ENCODE data around the gene PPTC7. TPM values are rescaled to one million over a fixed set of nuclear protein-coding genes. Genes with fewer than 3 reads are reported as not detected.
"Not testable (repeated sequence)": the region's sequence is repeated elsewhere in the genome, so short reads cannot be mapped to it uniquely, and the experiment has no call there.

PPTC7 gene
- total RNA-seq, 2 experiments from 2014 or later = 24.4 to 26.8 TPM

DNA sequence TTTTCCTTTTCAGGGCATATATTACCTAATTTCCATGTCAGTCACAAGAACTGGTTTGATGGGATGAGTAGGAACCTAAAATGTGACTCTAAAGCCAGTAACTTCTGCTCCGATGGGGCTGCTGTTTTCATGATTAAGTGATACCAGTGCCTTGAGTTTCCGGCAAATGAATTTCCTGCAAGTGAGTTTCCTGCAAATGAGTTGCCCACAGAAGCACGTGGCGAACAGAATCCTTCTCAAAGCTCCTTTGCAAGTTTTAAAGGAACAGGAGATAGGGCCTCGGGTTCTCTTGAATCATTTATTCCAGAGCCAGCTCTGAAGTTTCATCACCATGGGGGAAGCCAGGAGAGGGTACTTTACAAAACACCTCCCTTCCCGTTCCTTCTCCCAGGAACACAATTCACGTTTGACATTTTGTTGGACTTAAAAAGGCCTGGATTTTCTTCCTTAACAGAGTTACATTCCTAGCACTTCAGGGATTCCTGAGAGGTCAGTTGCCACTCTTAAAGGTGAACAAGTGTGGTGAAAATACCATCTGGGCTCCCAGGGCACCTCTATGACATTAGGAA is 2.2 kb upstream of the PPTC7 start:
- Mint-ChIP-seq H3K27me3 (ENCODE audit: low read depth) (no peaks in the 10 kb centered on the region), H3K27ac (peak overlapping the region; percentile 90), H3K36me3 (ENCODE audit: low read depth) (peaks cover 17% of the 10 kb centered on the region), H3K4me3 (peak overlapping the region; percentile 68), H3K9me3 (ENCODE audit: insufficient read depth) (no peaks in the 10 kb centered on the region), H3K4me1 (ENCODE audit: low read depth) (peaks cover 45% of the 10 kb centered on the region)
- DNase-seq = peak; percentile 59
- no peak for ATAC-seq
- CTCF ChIA-PET = interaction anchor here (1.2 to 4.4 kb wide), 8 partner anchors 10 to 156 kb away, joined by 3 to 47 read pairs (median 6); partner anchors contain the start of genes ARPC3, FAM216A and GPN3
- POLR2A ChIA-PET = interaction anchor here (0.8 to 2.6 kb wide), 7 partner anchors 9 to 1545 kb away, joined by 3 to 9 read pairs (median 6); partner anchors contain the start of genes ARPC3, FAM216A, GPN3 and RAD9B

DNA sequence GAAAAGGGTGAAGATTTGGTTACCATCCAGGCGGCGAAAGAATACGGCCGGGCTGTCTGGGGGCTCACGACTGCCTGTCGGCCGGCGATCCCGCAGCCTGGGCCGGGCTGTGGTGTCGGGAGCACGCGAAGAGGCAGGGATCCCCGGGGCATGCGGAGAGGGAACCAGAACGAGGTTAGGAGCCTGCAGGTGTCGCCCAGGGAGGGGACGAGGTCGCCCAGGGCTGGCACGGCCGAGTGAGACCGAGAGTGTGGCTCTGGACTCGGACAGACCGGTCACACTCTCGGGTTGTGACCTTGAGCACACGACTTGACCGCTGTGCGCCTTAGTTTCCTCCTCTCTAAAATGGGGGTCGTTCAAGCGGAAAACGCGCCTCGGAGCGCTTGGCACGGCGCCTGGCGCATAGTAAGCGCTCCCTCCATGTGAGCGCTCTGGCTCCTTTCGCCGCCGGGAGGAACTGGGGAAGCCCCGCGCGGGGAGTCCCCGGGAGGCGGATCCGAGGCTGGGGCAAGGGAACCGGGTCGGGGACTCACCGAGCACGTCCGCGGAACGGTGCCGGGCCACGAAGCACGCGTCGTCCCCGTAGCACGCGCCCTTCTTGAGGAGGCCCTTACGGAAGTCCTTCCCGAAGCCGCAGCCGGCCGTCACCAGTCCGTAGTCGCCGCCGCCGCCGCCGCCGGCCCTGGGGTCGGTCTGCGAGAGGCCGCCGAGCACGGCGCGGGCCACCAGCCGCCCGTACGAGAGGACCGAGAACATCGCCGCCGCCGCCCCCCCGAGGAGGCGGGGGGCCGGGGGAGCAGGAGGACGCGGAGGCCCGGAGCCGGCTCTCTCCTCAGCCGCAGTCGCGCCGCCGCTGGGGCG is 612 bp downstream of the PPTC7 start:
- no peaks in the 10 kb centered on the region for H3K27me3 Mint-ChIP-seq (ENCODE audit: low read depth)
- POLR2A ChIA-PET = interaction anchor here (0.9 to 1.8 kb wide), 3 partner anchors 113 to 160 kb away, joined by 4 to 7 read pairs (median 5); partner anchors contain the start of genes ARPC3, FAM216A and PPP1CC

DNA sequence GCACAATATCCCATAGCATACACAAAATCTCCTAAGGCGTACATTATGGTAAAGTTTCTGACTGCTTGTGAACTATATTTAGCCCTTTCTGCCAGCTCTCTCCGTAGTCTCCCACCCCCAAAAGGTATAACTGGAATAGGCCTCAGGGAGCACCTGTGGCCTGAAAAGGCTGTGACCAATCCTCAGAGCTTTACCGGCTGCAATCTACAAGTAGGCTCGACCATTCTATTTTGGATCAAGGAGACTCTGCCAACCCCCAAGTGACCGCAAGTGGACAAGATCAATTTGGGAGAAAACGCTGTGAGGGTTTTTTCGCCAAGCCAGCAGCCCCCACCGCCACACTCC is 1.2 kb downstream of the PPTC7 start:
- peak overlapping the region; percentile 88 for H3K27ac Mint-ChIP-seq
- H3K27me3 Mint-ChIP-seq (ENCODE audit: low read depth) = no peaks in the 10 kb centered on the region
- ATAC-seq (no peak), DNase-seq (no peak)
- H3K9me3 Mint-ChIP-seq (ENCODE audit: insufficient read depth) = no peaks in the 10 kb centered on the region
- peaks cover 76% of the 10 kb centered on the region for H3K4me1 Mint-ChIP-seq (ENCODE audit: low read depth)
- ChIA-PET CTCF (interaction anchor here (0.6 to 4.9 kb wide), 4 partner anchors 19 to 113 kb away, joined by 3 to 32 read pairs (median 6); partner anchors contain the start of gene FAM216A), POLR2A (interaction anchor here (0.9 to 1.8 kb wide), 3 partner anchors 113 to 161 kb away, joined by 4 to 7 read pairs (median 5); partner anchors contain the start of genes ARPC3, FAM216A and PPP1CC)
- peak overlapping the region; percentile 92 for H3K4me3 Mint-ChIP-seq
- peaks cover 33% of the 10 kb centered on the region for H3K36me3 Mint-ChIP-seq (ENCODE audit: low read depth)

More for the DNA sequence above, 612 bp downstream of the PPTC7 start:
- CTCF ChIA-PET = interaction anchor here (1.5 to 4.9 kb wide), 2 partner anchors 19 to 30 kb away, joined by 7 to 32 read pairs; no protein-coding TSS in a partner anchor
- peak; percentile 69 for DNase-seq
- no peaks in the 10 kb centered on the region for H3K9me3 Mint-ChIP-seq (ENCODE audit: insufficient read depth)
- ATAC-seq = peak; percentile 47
- H3K27ac Mint-ChIP-seq = peak overlapping the region; percentile 88
- peaks cover 32% of the 10 kb centered on the region for H3K36me3 Mint-ChIP-seq (ENCODE audit: low read depth)
- H3K4me3 Mint-ChIP-seq = peak overlapping the region; percentile 92
- H3K4me1 Mint-ChIP-seq (ENCODE audit: low read depth) = peaks cover 73% of the 10 kb centered on the region

DNA sequence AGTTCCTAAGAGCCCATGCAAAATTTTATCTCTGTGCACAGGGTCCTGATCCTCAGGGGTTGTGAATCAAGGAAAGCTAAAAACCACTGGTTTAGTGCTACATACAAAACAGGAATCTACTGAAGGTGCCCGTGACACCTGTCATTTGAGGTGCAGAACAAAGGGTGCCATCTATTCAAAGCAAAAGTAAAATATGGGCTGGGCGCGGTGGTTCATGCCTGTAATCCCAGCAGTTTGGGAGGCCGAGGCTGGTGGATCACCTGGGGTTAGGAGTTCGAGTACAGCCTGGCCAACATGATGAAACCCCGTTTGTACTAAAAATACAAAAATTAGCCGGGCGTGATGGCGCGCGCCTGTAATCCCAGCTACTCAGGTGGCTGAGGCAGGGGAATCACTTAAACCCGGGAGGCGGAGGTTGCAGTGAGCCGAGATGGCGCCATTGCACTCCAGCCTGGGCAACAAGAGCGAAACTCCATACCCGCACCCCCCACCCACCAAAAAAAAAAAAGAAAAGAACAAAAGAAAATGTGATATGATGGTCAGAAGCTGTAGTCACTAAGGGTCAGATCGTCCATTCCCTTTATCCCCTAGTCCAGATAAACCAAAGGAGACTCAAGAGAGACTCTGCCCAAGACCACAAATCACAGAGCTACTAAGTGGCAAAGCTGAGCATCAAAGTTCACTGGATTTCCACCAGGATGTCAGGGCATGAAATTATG is 3.4 kb downstream of the PPTC7 start:
- ChIA-PET CTCF (interaction anchor here (0.8 to 4.9 kb wide), 11 partner anchors 12 to 148 kb away, joined by 3 to 32 read pairs (median 4); partner anchors contain the start of genes ARPC3, FAM216A and GPN3), POLR2A (interaction anchor here (0.6 to 1.4 kb wide), 5 partner anchors 16 to 77 kb away, joined by 3 to 4 read pairs (median 3); partner anchors contain the start of genes RAD9B and VPS29)

DNA sequence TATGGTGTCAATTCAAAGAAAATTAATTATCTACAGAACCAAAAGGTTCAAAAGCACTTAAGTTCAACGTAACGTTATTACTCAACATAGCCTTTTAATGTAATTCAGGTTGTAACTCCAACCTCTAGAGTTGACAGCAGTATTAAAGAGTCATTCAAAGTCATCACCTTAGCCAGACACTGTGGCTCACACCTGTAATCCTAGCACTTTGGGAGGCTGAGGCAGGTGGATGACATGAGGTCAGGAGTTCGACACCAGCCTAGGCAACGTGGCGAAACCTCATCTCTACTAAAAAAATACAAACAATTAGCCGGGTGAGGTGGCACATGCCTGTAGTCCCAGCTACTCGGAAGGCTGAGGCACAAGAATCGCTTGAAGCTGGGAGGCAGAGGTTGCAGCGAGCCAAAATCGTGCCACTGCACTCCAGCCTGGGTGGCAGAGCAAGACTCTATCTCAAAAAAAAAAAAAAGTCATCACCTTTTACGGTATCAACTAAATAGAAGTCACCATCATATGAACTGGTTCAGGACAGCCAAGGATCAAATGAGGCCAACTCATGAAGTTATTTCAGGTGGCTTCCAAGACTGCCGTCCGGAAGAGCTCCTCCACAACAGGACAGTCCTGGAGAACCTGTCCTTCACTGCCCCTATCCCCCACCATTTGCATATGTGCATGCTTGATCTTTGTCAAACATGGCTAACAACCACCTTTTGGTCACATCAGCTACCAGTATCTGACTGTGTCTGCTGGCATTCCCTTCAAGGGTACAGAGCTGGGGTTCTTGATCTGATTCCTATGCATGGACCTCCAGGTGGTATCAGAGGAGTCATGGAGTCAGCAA is 4.2 kb downstream of the PPTC7 start:
- peaks cover 73% of the 10 kb centered on the region for H3K4me1 Mint-ChIP-seq (ENCODE audit: low read depth)
- H3K27ac Mint-ChIP-seq = peak overlapping the region; percentile 91
- H3K9me3 Mint-ChIP-seq (ENCODE audit: insufficient read depth) = no peaks in the 10 kb centered on the region
- ChIA-PET POLR2A (interaction anchor here (0.6 to 1.4 kb wide), 7 partner anchors 13 to 77 kb away, joined by 3 to 4 read pairs (median 3); partner anchors contain the start of genes RAD9B and VPS29), CTCF (interaction anchor here (0.8 to 4.9 kb wide), 12 partner anchors 10 to 147 kb away, joined by 3 to 32 read pairs (median 4); partner anchors contain the start of genes ARPC3, FAM216A and GPN3)
- ATAC-seq (no peak), DNase-seq (no peak)
- no peaks in the 10 kb centered on the region for H3K27me3 Mint-ChIP-seq (ENCODE audit: low read depth)
- peaks cover 38% of the 10 kb centered on the region for H3K36me3 Mint-ChIP-seq (ENCODE audit: low read depth)
- peak overlapping the region; percentile 50 for H3K4me3 Mint-ChIP-seq

More for the DNA sequence above, 3.4 kb downstream of the PPTC7 start:
- Mint-ChIP-seq H3K27ac (peak overlapping the region; percentile 91), H3K36me3 (ENCODE audit: low read depth) (peaks cover 38% of the 10 kb centered on the region), H3K9me3 (ENCODE audit: insufficient read depth) (no peaks in the 10 kb centered on the region), H3K27me3 (ENCODE audit: low read depth) (no peaks in the 10 kb centered on the region), H3K4me3 (peak overlapping the region; percentile 50), H3K4me1 (ENCODE audit: low read depth) (peaks cover 81% of the 10 kb centered on the region)
- ATAC-seq = no peak
- no peak for DNase-seq

DNA sequence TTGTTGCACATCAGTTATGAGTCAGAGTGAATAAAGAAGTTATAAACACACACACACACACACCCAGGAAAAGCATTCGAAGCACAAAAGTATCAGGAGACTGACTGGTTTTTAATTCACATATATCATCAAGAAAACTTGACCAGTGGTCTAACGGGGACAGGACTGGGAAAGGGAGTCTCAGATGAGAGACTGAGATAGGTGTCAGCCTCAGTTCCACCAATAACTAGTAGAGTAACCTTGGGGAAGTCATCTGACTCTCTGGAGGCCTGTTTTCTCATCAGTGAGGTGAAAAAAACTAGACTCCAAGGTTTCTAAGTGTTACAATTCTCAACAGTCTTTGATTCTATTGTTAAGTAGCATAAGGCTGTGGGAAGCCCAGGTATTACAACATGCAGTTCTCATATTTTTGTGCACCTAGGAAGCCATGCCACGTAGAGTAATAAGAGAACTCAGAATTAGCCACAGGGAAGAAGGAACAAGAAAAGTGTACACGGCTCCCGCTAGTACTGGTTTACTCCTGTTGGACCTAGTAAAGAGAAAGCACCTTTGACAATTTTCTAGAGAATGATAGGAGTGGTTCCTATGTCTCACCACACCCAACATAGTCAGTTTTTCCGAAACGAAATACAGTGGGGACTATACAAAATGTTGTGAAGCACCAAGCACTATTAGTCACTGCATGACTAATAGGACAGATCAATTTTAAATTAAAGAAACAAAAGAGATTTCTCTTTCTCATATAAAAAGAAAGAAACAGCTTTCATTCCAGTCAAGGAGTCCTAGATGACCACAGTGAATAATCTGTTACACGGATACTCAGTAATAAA is 5.0 kb downstream of the PPTC7 start:
- Mint-ChIP-seq H3K4me1 (ENCODE audit: low read depth) (peaks cover 66% of the 10 kb centered on the region), H3K27me3 (ENCODE audit: low read depth) (no peaks in the 10 kb centered on the region), H3K4me3 (peak overlapping the region; percentile 50), H3K9me3 (ENCODE audit: insufficient read depth) (no peaks in the 10 kb centered on the region), H3K27ac (peak overlapping the region; percentile 91), H3K36me3 (ENCODE audit: low read depth) (peaks cover 43% of the 10 kb centered on the region)
- ATAC-seq (peak; percentile 41), DNase-seq (peak; percentile 53)
- POLR2A ChIA-PET = interaction anchor here (1.2 to 1.4 kb wide), 2 partner anchors 12 to 34 kb away, joined by 3 read pairs; no protein-coding TSS in a partner anchor
- CTCF ChIA-PET = interaction anchor here (0.9 to 4.9 kb wide), 8 partner anchors 9 to 146 kb away, joined by 3 to 32 read pairs (median 4); partner anchors contain the start of gene ARPC3

DNA sequence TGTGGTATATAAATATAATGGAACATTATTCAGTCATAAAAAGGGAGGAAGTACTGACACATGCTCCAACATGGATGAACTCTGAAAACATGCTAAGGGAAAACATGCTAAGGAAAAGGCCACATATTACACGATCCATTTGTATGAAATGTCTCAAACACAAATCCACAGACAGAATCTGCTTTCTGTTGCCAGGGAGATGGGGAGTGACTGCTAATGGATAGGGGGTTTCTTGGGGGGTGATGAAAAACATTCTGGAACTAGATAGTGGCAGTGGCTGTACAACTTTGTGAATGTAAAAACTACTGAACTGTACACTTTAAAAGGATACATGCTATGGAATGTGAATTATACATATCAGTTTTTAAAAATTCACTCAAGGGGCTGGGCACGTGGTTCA is 6.6 kb downstream of the PPTC7 start:
- ATAC-seq (no peak), DNase-seq (no peak)
- Mint-ChIP-seq H3K36me3 (ENCODE audit: low read depth) (peaks cover 50% of the 10 kb centered on the region), H3K27ac (no peak overlapping the region), H3K27me3 (ENCODE audit: low read depth) (no peaks in the 10 kb centered on the region), H3K4me1 (ENCODE audit: low read depth) (peaks cover 62% of the 10 kb centered on the region), H3K9me3 (ENCODE audit: insufficient read depth) (peaks cover 9% of the 10 kb centered on the region), H3K4me3 (no peak overlapping the region)
- ChIA-PET POLR2A (interaction anchor here (0.8 to 2.8 kb wide), 6 partner anchors 9 to 126 kb away, joined by 3 to 9 read pairs (median 4); partner anchors contain the start of genes ARPC3, FAM216A and GPN3), CTCF (interaction anchor here (0.9 to 5.7 kb wide), 8 partner anchors 10 to 126 kb away, joined by 3 to 40 read pairs (median 8); partner anchors contain the start of genes ARPC3, FAM216A and GPN3)

DNA sequence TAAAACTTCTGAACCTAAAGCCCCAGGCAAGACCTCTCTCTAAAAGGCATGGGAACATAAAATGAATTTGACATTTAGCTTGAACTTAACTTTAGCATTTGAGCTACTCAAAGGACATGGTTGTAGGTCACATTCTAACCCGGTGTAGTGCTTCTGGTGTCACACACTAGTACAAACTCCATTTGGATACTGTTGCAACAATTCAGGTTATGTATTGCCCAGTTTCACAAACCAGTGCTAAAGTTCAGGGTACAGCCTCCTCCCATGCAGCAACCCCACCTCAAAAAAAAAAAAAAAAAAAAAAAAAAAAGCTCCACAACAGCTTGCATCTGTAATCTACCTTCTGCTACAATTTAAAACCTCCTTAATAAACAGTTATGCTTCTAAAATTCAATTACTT is 7.8 kb downstream of the PPTC7 start:
- ChIA-PET POLR2A (interaction anchor here (0.6 to 2.8 kb wide), 7 partner anchors 9 to 233 kb away, joined by 3 to 9 read pairs (median 4); partner anchors contain the start of gene RAD9B), CTCF (interaction anchor here (0.7 to 5.7 kb wide), 10 partner anchors 9 to 144 kb away, joined by 3 to 40 read pairs (median 6); partner anchors contain the start of genes ARPC3, FAM216A and GPN3)
- Mint-ChIP-seq H3K4me3 (no peak overlapping the region), H3K9me3 (ENCODE audit: insufficient read depth) (peaks cover 12% of the 10 kb centered on the region), H3K36me3 (ENCODE audit: low read depth) (peaks cover 42% of the 10 kb centered on the region), H3K27me3 (ENCODE audit: low read depth) (no peaks in the 10 kb centered on the region), H3K27ac (no peak overlapping the region), H3K4me1 (ENCODE audit: low read depth) (peaks cover 51% of the 10 kb centered on the region)
- DNase-seq (no peak), ATAC-seq (no peak)

DNA sequence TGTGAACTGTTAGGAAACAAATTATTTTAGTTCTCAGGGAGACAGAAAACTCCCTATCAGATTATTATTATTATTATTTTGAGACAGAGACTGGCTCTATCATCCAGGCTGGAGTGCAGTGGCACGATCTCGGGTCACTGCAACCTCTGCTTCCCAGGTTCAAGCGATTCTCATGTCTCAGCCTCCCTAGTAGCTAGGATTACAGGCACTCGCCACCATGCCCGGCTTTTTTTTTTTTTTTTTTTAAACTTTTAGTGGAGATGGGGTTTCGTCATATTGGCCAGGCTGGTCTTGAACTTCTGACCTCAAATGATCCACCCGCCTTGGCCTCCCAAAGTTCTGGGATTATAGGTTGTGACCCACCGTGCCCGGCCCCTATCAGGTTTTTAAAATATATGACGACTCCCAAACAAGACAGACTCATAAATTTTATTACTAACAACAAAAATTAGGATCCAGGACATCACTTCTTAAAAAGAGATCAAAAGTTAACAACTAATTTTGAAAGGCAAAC is 8.3 kb downstream of the PPTC7 start:
- H3K4me3 Mint-ChIP-seq; ATAC-seq; H3K27ac Mint-ChIP-seq; H3K27me3 Mint-ChIP-seq (ENCODE audit: low read depth); DNase-seq: not testable (repeated sequence)
- Mint-ChIP-seq H3K4me1 (ENCODE audit: low read depth) (peaks cover 46% of the 10 kb centered on the region), H3K9me3 (ENCODE audit: insufficient read depth) (peaks cover 13% of the 10 kb centered on the region), H3K36me3 (ENCODE audit: low read depth) (peaks cover 44% of the 10 kb centered on the region)
- ChIA-PET CTCF (interaction anchor here (0.8 to 5.7 kb wide), 7 partner anchors 8 to 125 kb away, joined by 3 to 40 read pairs (median 9); partner anchors contain the start of gene ARPC3), POLR2A (interaction anchor here (0.6 to 2.8 kb wide), 5 partner anchors 8 to 171 kb away, joined by 3 to 9 read pairs (median 6); partner anchors contain the start of gene RAD9B)

Measured in activated CD8-positive, alpha-beta T cell treated with anti-CD3 and anti-CD28 coated beads, Interleukin-2, amount 10 ng/mL, durations not matched to agents 7 days and 5 days (primary cell).